ENCODE measurements around the gene IQSEC1.

Gene IQSEC1

DNA sequence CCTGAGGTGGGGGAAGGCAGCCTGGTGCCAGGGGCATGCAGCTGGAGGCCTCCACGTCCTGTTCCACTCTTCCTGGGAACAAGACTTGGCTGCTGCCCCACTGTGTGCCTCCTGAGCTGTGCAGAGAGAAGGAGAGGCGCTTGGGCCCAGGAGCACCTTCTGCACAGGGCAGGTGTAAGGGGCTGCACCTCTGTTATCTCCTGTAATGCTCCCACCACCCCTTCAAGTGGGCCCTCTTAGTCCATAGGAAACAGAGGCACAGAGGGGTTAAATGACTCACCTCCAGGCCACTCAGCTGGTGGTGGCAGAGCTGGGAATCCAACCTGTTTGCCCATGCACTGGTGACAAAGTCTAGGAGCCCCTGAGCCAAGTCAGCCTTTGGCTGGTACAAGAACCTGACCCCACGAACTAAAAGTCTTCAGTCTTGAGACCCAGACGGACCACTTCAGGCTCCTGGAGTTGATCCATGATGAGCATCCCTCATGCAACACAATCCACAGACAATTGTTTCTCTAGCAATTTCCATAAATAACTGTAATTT lies 93.2 kb downstream of the IQSEC1 start:
- TF ChIP-seq, protein P1, sequence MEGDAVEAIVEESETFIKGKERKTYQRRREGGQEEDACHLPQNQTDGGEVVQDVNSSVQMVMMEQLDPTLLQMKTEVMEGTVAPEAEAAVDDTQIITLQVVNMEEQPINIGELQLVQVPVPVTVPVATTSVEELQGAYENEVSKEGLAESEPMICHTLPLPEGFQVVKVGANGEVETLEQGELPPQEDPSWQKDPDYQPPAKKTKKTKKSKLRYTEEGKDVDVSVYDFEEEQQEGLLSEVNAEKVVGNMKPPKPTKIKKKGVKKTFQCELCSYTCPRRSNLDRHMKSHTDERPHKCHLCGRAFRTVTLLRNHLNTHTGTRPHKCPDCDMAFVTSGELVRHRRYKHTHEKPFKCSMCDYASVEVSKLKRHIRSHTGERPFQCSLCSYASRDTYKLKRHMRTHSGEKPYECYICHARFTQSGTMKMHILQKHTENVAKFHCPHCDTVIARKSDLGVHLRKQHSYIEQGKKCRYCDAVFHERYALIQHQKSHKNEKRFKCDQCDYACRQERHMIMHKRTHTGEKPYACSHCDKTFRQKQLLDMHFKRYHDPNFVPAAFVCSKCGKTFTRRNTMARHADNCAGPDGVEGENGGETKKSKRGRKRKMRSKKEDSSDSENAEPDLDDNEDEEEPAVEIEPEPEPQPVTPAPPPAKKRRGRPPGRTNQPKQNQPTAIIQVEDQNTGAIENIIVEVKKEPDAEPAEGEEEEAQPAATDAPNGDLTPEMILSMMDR (IDR thresholded peaks at IDR 0.05; ENCODE audit: low read depth, low read length): no peak
- DNase-seq (ENCODE audit: extremely low read depth, low read depth): no peak

DNA sequence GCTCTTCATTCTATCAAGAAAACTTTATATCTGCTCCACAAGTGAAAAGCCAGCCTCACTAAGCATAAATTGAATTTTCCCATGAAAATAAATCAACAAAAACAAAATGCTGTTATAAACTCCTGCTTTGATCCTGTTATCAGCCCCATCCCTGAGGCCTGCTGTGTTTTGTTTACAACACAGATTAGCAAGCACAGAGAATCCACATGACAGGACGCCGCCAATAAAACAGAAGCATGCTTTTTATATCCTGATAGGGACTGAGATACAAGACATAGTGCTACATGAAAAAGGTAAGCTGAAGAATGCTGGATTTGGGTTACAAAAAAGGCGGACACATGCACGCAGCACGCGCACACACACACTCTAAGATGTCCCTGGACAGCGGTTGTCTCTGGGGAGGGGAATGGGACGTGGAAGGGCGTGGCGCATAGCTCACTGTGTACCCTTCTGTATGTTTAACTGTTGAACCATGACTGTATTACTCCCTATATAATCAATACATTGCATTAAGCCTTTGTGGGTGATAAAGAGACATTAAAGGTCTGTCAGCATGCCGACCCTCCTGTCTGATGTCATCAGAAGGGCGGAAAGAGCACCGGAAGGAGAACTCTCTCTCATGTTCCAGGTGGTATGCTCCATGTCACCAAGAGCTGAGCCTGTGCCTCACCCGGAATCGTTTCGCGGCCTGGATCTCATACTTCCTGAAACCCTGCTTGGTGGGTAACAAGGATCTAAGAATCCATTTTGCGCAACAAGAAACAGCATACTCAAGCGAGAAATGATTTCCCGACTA lies 93.9 kb downstream of the IQSEC1 start:
- DNase-seq (ENCODE audit: extremely low read depth, low read depth): no peak
- TF ChIP-seq, protein P1 (IDR thresholded peaks at IDR 0.05; ENCODE audit: low read depth, low read length): no peak

DNA sequence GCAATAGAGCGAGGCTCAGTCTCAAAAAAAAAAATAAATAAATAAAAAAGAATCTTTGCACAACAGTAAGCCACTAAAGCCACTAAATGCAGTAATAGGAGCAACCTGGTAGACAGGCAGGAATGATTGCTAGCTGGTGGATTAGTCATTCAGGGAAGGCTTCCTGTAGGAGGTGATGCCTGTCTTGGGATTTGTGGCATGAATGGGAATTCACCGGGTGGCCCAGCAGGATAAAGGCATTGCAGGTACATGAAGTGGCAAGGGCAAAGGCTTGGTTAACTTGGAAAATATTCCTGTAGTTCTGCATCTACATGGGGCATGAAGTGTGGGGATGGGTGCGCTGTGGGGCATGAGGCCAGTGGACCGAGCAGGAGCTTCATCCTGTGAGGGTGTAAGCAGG lies 94.5 kb downstream of the IQSEC1 start:
- TF ChIP-seq, protein P1 (IDR thresholded peaks at IDR 0.05; ENCODE audit: low read depth, low read length): no peak
- no peak for DNase-seq (ENCODE audit: extremely low read depth, low read depth)

DNA sequence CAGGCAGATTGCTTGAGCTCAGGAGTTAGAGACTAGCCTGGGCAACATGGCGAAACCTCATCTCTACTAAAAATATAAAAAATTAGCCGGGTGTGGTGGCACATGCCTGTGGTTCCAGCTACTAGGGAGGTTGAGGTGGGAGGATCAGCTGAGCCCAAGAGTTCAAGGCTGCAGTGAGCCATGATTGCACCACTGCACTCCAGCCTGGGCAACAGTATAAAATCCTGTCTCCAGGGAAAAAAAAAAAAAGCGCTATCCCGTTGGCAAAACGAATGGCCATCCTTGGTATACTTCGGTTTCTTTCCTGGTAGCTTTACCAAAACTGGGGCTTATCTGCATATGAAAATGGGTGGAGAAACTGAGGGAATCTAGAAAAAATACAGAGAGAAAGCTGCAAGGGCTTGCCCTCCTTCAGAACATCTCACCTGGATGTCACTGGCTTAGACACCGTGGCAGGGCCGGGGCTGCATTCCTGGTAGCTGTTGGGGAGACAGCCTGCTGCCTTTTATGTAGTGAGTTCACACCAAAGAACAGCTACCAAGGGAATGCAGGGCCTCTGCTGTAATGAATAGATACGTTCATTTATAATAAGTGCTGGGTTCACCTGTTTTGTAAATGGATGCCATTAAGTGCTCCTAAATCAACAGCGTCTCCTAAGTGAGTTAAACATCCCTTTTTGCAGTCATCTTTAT lies 96.0 kb downstream of the IQSEC1 start:
- TF ChIP-seq, protein P1 (IDR thresholded peaks at IDR 0.05; ENCODE audit: low read depth, low read length): no peak
- no peak for DNase-seq (ENCODE audit: extremely low read depth, low read depth)

DNA sequence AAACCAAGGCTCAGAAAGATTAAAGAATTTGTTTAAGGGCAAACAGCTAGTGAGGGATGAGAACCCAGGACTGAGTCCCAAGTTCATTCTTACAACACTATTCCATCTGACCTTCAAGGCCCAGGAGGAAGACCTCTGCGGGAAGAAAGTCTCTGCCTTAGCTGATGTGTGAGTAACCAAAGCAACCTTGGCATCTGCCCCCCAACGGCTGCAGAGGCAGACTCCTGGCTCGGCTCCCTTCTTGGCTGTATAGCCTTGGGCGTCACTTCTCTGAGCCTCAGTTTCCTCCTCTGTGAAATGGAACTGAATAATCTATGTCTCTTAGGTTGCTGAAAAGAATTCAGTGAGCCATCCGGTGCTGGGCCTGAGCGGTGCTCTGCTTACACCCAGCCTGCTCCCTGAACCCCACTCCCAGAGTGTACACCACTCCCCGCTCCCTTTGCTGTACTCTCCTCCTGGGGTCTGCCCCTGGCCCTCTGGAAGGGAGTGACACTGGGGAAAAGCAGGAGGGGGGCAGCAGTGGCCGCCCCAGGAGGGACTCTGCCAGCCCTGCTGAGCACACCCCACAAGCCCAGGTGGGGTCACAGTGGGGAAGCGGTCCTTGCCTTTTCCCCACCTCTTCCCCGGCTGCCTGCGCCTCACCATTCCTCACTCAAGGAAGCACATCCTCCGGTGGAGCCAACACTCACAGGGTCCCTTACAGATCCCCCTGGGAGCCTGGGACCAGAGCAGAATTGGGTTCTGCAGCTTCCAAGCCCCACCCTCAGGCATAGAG lies 97.3 kb downstream of the IQSEC1 start:
- no peak for DNase-seq (ENCODE audit: extremely low read depth, low read depth)
- TF ChIP-seq, protein P1 (IDR thresholded peaks at IDR 0.05; ENCODE audit: low read depth, low read length): no peak

DNA sequence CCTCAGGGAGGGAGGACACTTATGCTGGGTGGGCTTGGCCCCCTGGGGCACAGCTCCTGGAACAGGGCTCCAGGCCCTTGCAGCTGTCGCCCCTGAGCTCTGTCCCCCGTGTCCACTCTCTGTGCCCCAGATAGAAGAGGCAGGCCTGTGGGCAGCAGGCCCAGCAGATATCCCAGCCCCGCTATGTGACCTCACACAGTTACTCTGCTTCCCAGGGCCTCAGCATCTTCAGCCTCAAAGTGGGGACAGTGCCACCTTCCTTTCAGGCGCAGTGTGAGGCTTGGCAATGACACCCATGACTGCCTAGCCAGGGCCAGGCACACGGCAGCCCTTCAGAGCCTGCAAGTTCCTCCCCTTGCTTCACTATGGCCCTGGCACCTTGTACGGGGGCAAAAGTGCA lies 98.4 kb downstream of the IQSEC1 start:
- no peak for DNase-seq (ENCODE audit: extremely low read depth, low read depth)
- TF ChIP-seq, protein P1 (IDR thresholded peaks at IDR 0.05; ENCODE audit: low read depth, low read length): no peak

Measured in AG09319 (cell line).